Activated T-helper 9 cell treated with anti-CD3 and anti-CD28 coated beads, Interleukin-2, amount 50 U/mL, for 16 hours (primary cell): ENCODE measurements around the gene UNC5A.
"Not testable (repeated sequence)": the region's sequence is repeated elsewhere in the genome, so short reads cannot be mapped to it uniquely, and the experiment has no call there.

ENCODE experiments used
- DNase-seq: peaks from one replicate; pipeline ENCODE4 v3.0.0-alpha.2; 2020; ENCODE audit warnings: low read depth

UNC5A gene

GRCh38 chr5:176864755-176865154 lies 54.4 kb downstream of the UNC5A start:
- no peak for DNase-seq

- DNase-seq = no peak
Measured at GRCh38 chr5:176865964-176866363, 55.6 kb downstream of the UNC5A start.

- DNase-seq = no peak
Measured at GRCh38 chr5:176866707-176867310, 56.5 kb downstream of the UNC5A start.

DNA sequence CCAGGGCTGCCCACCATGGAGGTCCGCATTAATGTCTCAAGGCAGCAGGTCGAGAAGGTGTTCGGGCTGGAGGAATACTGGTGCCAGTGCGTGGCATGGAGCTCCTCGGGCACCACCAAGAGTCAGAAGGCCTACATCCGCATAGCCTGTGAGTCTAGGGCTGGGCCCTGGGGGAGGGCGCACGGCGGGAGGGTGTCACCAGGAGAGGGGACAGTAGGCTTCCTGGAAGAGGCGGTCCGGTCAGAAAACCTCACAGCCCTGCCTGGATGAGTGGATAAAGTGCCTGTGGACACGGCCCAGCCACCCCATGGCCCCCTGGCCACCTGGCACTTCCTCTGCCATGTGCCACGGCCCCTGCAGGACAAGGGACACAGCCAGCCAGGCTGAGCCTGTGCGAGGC lies 57.8 kb downstream of the UNC5A start:
- DNase-seq = no peak

DNA sequence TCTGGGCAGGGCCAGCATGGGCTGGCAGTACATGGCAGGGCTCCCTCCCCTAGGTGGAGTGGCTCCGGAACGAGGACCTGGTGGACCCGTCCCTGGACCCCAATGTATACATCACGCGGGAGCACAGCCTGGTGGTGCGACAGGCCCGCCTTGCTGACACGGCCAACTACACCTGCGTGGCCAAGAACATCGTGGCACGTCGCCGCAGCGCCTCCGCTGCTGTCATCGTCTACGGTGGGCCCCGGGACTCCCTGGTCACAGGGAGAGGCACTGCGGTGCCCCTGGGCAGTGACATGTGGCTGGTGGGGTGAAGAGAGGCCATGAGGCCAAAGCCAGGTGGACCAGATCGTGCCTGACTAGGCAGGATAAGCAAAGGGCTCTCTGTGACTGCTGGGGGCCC lies 58.4 kb downstream of the UNC5A start:
- no peak for DNase-seq

DNA sequence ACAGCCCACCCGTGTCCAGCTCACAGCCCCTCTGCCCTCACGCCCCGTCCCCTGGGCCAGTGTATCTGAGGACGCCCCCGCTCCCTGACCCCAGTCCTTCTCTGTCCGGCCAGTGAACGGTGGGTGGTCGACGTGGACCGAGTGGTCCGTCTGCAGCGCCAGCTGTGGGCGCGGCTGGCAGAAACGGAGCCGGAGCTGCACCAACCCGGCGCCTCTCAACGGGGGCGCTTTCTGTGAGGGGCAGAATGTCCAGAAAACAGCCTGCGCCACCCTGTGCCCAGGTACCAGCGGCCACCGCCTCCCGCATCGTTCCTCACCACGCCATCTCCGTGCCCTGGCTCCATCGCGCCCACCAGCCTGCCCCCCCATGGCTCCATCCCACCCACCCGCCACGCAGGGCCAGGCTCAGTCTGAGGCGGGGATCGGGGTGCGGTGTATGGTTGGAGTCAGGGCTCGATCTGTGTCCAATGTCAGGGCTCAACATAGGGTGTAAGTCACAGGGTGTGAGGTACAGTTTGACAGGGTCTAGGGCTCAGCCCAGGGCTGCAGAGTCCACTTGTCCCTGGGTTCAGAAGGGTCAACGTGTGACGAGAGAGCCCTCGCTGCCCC lies 59.2 kb downstream of the UNC5A start:
- no peak for DNase-seq

DNA sequence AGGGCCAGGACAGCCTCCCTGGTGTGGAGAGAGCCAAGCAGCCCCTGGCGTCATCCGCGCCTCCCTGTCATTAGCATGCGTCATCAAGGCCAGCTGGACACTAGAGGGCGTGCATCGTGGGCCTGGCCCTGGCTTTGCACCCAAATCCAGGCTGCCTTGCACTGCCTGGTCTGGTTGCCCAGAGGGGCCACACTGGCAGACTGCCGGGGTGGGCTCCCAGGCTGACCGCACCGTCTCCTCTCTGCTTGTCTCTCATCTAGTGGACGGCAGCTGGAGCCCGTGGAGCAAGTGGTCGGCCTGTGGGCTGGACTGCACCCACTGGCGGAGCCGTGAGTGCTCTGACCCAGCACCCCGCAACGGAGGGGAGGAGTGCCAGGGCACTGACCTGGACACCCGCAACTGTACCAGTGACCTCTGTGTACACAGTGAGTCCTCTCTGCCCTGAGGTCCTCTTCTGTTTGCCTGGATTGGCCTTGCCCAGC lies 59.8 kb downstream of the UNC5A start:
- DNase-seq = no peak

DNA sequence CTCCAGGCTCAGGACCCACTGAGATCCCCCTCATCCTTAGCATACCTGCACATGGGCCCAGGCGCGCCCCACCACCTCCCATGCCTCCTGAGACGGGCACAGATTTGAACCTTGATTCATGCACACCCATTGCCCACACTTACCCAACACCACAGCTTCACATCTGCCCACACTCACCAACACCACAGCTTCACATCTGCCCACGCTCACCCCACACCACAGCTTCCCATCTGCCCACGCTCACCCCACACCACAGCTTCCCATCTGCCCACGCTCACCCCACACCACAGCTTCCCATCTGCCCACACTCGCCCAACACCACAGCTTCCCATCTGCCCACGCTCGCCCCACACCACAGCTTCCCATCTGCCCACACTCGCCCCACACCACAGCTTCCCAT lies 60.3 kb downstream of the UNC5A start:
- not testable (repeated sequence) for DNase-seq

DNA sequence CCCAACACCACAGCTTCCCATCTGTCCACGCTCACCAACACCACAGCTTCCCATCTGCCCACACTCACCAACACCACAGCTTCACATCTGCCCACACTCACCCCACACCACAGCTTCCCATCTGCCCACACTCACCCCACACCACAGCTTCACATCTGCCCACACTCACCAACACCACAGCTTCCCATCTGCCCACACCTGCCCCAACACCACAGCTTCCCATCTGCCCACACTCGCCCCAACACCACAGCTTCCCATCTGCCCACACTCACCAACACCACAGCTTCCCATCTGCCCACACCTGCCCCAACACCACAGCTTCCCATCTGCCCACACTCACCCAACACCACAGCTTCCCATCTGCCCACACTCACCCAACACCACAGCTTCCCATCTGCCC lies 62.2 kb downstream of the UNC5A start:
- not testable (repeated sequence) for DNase-seq

GRCh38 chr5:176873011-176873410 lies 62.7 kb downstream of the UNC5A start:
- DNase-seq = not testable (repeated sequence)

GRCh38 chr5:176873541-176874172 lies 63.3 kb downstream of the UNC5A start:
- no peak for DNase-seq

DNA sequence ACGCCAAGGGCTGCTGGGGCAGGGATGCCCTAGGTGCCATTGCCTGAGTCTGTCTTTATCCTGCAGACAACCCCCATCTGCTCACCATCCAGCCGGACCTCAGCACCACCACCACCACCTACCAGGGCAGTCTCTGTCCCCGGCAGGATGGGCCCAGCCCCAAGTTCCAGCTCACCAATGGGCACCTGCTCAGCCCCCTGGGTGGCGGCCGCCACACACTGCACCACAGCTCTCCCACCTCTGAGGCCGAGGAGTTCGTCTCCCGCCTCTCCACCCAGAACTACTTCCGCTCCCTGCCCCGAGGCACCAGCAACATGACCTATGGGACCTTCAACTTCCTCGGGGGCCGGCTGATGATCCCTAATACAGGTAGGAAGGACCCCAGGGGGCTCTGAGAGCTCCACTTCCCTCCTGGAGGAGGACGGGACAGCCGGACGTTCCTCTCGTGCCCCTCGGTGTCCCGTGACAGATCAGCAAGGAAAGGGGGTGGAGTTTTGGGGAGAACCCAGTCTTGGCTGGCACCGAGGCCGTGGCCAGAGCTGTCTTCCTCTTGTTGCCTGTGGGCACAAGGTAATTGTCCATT lies 63.9 kb downstream of the UNC5A start:
- no peak for DNase-seq

- DNase-seq = no peak
Measured at GRCh38 chr5:176875014-176875550, 64.7 kb downstream of the UNC5A start.

DNA sequence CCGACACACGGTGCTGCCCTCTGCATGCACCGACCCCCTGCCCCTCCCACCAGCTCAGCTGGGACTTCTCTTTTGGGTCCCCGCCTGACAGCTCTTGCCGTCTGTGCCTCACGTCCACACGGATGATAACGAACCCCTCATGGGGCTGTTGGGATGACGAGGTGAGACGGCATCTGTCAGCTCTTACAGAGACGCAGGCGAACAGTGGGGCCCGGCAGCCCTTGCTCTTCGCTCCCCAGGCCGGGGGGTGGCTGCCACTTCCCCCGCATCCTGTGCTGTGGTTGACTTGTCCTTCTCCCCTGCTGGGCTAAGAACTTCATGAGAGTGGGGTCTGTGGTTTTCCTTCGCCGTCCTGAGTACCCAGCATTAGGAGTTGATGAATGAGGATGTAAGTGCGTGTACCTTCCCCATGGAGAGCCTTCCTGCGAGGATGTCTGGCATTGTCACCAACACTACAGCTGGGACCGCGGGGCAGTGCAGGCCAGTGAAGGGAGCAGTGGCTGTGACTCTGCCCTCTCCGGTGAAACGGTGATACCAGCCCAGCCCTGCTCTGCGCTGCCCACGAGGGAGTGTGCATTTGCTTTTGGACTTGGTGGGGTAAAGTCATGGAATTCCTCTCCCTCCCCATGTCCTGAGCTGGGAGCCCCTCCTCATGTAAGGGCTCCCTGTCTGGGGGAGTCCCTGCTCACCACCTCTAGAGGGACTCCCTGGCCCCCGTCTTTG lies 65.6 kb downstream of the UNC5A start:
- no peak for DNase-seq

DNA sequence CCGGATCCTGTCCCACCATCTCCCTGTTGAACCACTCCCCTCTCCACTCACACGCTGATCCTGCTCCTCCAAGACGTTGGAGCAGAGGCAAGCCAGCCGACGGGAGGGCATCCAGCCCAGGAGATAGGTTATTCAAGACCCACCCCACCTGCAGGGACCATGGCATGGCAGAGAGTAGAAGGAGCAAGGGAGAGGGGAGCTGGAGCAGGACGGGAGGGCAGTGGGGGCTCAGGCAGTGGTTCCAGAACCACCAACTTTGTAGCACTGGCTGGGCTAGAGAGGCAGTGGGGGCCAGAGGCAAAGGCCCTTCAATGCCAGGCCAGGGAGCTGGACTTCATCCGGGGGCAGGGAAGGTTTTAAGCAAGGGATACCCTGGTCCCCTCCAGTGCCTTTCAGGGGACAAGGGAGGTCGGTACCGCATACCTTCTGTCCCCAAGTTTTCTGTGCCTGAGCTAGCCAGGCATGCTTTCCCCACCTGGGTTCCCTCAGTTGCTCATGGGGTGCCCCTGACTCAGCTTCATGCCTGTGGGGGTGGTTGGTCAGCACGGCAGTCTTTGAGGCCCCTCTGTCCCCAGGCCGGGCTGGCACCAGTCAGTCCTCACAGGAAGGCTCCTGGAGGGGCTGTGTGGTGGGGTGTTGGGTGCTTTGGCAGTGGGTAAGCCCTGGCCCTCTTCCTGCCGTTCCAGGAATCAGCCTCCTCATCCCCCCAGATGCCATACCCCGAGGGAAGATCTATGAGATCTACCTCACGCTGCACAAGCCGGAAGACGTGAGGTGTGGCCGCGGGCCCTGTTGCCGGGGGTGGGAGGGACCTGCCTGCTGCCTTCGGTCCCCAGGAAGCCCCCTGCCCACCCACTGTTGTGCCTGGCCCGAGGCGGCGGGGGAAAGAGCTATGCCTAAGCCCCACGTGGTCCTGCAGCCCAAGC lies 66.4 kb downstream of the UNC5A start:
- no peak for DNase-seq

- no peak for DNase-seq
Measured at GRCh38 chr5:176877793-176878331, 67.5 kb downstream of the UNC5A start.

DNA sequence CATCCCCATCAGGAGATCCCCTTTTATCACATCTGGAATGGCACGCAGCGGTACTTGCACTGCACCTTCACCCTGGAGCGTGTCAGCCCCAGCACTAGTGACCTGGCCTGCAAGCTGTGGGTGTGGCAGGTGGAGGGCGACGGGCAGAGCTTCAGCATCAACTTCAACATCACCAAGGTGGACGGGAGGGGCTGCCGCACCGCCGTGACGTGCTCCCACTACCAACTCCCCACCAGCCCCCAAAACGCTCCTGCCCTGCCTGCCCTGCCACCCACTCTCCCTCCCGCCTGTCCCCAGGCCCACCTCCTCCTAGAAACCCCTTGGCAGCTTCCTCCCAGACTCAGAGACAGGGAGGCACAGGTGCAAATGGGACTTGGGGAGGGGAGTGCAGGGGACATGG lies 68.1 kb downstream of the UNC5A start:
- DNase-seq = no peak

- DNase-seq = no peak
Measured at GRCh38 chr5:176878906-176879662, 68.7 kb downstream of the UNC5A start.

DNA sequence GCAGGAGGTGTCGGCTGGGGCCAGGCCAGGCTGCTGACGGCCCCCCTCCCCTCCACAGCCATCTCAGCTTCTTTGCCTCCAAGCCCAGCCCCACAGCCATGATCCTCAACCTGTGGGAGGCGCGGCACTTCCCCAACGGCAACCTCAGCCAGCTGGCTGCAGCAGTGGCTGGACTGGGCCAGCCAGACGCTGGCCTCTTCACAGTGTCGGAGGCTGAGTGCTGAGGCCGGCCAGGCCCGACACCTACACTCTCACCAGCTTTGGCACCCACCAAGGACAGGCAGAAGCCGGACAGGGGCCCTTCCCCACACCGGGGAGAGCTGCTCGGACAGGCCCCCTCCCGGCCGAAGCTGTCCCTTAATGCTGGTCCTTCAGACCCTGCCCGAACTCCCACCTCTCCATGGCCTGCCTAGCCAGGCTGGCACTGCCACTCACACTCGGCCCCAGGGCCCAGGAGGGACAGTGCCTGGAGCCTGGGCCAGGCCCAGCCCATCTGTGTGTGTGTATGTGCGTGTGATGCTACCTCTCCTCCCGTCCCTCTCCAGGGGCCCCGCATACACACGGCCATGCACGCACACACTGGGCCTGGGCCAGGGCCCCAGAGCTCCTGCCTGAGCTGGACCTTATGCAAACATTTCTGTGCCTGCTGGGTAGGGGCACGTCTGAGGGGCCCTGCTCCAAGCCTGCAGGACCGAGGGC lies 69.5 kb downstream of the UNC5A start:
- no peak for DNase-seq
